K562 (cell line): ENCODE results near the gene FANCG. TPM values are rescaled to one million over a fixed set of nuclear protein-coding genes. Genes with fewer than 3 reads are reported as not detected.

ENCODE experiments used
- CREBBP ChIP-seq: IDR thresholded peaks from one replicate; pipeline ENCODE4 v1.6.1; 2012; ENCODE audit warnings: low read depth, mild to moderate bottlenecking, control low read depth, inconsistent platforms, low read length
- DACH1 ChIP-seq: fragments of 450-650 bp; IDR thresholded peaks from 2 replicates; pipeline ENCODE4 v1.6.1; 2018; ENCODE audit not compliant: partially characterized antibody
- DNMT1 ChIP-seq: fragments of 450-650 bp; IDR thresholded peaks from 2 replicates; pipeline ENCODE4 v1.6.1; 2016; ENCODE audit warnings: antibody characterized with exemption, mild to moderate bottlenecking
- HMG20B ChIP-seq: fragments of 250-450 bp; sonication (Bioruptor Pico); IDR thresholded peaks from 2 replicates; pipeline ENCODE4 v1.5.0; 2021; ENCODE audit warnings: mild to moderate bottlenecking
- MAFK ChIP-seq: IDR thresholded peaks from 2 replicates; pipeline ENCODE4 v1.6.1; 2011; ENCODE audit warnings: low read length, improper control_type of control experiment
- MTF1 ChIP-seq: fragments of 250-450 bp; sonication (Bioruptor Pico); IDR thresholded peaks from 2 replicates; pipeline ENCODE4 v1.9.0; 2021; ENCODE audit warnings: moderate library complexity, mild to moderate bottlenecking, inconsistent platforms, borderline replicate concordance
- NR2C1 ChIP-seq, 2 experiments: fragments of 450-650 bp; IDR thresholded peaks; 2 replicates each; pipeline ENCODE4 v1.6.1; 2017; ENCODE audit warnings: mild to moderate bottlenecking in 2 of 2, antibody characterized with exemption in 1 of 2, inconsistent platforms in 1 of 2, missing compliant biosample characterization in 1 of 2, missing genetic modification characterization in 1 of 2
- RBM25 ChIP-seq: fragments of 200-400 bp; formaldehyde crosslinking; IDR thresholded peaks from 2 replicates; pipeline ENCODE4 v1.6.1; 2018; ENCODE audit warnings: low read length, low read depth, moderate library complexity; ENCODE audit not compliant: severe bottlenecking
- RNF2 ChIP-seq: sonication (generic); IDR thresholded peaks from 2 replicates; pipeline ENCODE4 v1.6.1; 2016
- SIN3B ChIP-seq: fragments of 450-650 bp; IDR thresholded peaks from 2 replicates; pipeline ENCODE4 v1.6.1; 2017; ENCODE audit warnings: low read depth, mild to moderate bottlenecking, moderate library complexity
- U2AF2 ChIP-seq: fragments of 200-400 bp; formaldehyde crosslinking; optimal IDR thresholded peaks from 2 replicates; pipeline ENCODE3; 2017; ENCODE audit warnings: low read depth, mild to moderate bottlenecking, low read length
- ZBTB8A ChIP-seq: fragments of 450-650 bp; IDR thresholded peaks from 2 replicates; pipeline ENCODE4 v1.6.1; 2018; ENCODE audit warnings: mild to moderate bottlenecking, moderate library complexity; ENCODE audit not compliant: partially characterized antibody
- ZC3H4 ChIP-seq: sonication (generic); formaldehyde crosslinking; IDR thresholded peaks from 2 replicates; pipeline ENCODE4 v1.9.0; 2021; ENCODE audit warnings: missing genetic modification reagents, borderline replicate concordance
- ZKSCAN3 ChIP-seq: fragments of 250-450 bp; sonication (Bioruptor Pico); IDR thresholded peaks from 2 replicates; pipeline ENCODE4 v1.4.0; 2020
- ZNF3 ChIP-seq: fragments of 250-450 bp; sonication (Bioruptor Pico); IDR thresholded peaks from 2 replicates; pipeline ENCODE4 v1.5.0; 2021; ENCODE audit warnings: mild to moderate bottlenecking, moderate library complexity
- ZNF740 ChIP-seq, 3 experiments: fragments of 200-800 bp in 1 of 3; sonication (Bioruptor generic) in 1 of 3; sonication (generic) in 1 of 3; formaldehyde crosslinking in 1 of 3; IDR thresholded peaks; 2 replicates each; pipeline versions ENCODE4 v1.6.1 to v1.8.0; 2016 to 2022; ENCODE audit warnings: mild to moderate bottlenecking in 2 of 3, missing compliant biosample characterization in 2 of 3, missing genetic modification characterization in 2 of 3, missing genetic modification reagents in 1 of 3
- ZNF76 ChIP-seq: fragments of 250-450 bp; sonication (Bioruptor Pico); IDR thresholded peaks from 2 replicates; pipeline ENCODE4 v1.4.0; 2020; ENCODE audit warnings: mild to moderate bottlenecking, moderate library complexity, borderline replicate concordance
- polyA plus RNA-seq, 8 experiments: library from polyadenylated mRNA; depleted of rRNA in 4 of 8; stranded (reverse) in 5 of 8; unstranded in 3 of 8; fragments of >200 nt; fragmentation: Nextera tagmentation in 2 of 8; fragmentation: Illumina TruSeq in 1 of 8; extraction: Ambion mirVana in 2 of 8; extraction: Trizol in 1 of 8; gene quantifications; 2 replicates each; pipeline versions ENCODE4 v1.2.1 to v1.2.3, GENCODE V29; 2011 to 2014; ENCODE audit warnings: inconsistent platforms in 1 of 8, missing spikeins in 1 of 8
- total RNA-seq, 7 experiments: library from RNA; depleted of rRNA in 6 of 7; stranded (reverse); fragments of >200 nt in 6 of 7; fragmentation: Illumina TruSeq in 2 of 7; extraction: Trizol in 2 of 7; gene quantifications; 2 replicates each; pipeline versions ENCODE4 v1.2.1 to v1.2.3, GENCODE V29; 2011 to 2021; ENCODE audit warnings: low replicate concordance in 1 of 7
- TF ChIP-seq, protein P1 (sequence below), 2 experiments: fragments of 450-650 bp in 1 of 2; IDR thresholded peaks; 2 replicates each; pipeline ENCODE4 v1.6.1; 2011 to 2017; ENCODE audit warnings: low read depth in 2 of 2, antibody characterized with exemption in 1 of 2, borderline replicate concordance in 1 of 2, low read length in 1 of 2, mild to moderate bottlenecking in 1 of 2, mixed read lengths in 1 of 2; ENCODE audit not compliant: control insufficient read depth in 1 of 2
- TF ChIP-seq, protein P2 (sequence below), 2 experiments: IDR thresholded peaks; 2 replicates each; pipeline ENCODE4 v1.6.1; 2012; ENCODE audit warnings: improper control_type of control experiment in 2 of 2, low read depth in 2 of 2, low read length in 2 of 2, borderline replicate concordance in 1 of 2
- TF ChIP-seq, protein P3 (sequence below): sonication (generic); formaldehyde crosslinking; IDR thresholded peaks from 2 replicates; pipeline ENCODE4 v1.8.1; 2022; ENCODE audit warnings: missing genetic modification reagents

The FANCG gene
- total and polyA plus RNA-seq, 9 of the 15 experiments (the other 6 are each of a cell fraction or from before 2014, with no cell fraction given) = 7.5 to 43.9 (median 31.0) TPM

DNA sequence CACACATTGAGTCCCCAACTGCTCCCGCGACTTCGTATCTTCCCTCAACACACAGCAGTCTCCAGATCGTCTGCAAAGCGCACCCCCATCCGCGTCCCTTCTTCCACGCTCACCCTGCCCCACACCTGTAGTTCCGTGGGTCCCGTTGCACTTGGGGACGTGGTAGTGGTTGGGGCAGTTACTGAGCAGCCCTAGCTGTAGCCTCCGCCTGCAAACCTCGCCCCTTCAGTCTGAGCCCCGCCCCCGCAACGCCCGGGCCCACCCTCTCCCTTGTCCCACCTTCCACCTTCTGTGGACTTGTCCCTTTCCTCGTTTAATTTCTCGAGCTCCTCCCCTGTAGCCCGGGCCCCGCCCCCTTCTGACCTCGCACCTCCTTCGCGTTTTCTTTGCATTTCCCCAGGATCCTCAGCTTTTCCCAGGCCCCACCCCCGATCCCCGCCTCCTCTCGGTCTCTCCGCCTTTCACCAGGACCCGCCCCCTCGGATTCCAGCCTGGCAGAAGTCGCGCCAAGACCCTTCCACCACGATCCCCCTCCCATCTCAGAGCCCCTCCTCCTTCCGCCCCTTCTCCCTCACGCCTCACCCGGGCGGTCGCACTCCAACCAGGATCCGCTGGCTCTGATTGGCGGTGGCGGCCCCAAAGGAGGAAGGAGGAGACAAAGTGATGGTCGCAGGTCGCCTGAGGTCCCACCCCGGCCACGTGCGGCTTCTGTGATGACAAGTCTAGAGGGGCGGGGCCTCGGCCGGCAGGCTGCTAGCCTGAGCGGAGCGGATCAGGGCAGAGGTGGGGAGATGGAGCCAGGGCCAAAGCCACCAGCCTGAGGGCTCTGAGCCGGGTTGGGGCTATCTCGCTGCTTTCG lies 36.2 kb upstream of the FANCG start, which contains the start of gene ATOSB (continued):
- no peak for TF ChIP-seq ZNF740 (CRISPR knock-in tag; IDR thresholded peaks at IDR 0.05)
- TF ChIP-seq ZNF740 (tag; IDR thresholded peaks at IDR 0.05) = no peak
- TF ChIP-seq, protein P1, sequence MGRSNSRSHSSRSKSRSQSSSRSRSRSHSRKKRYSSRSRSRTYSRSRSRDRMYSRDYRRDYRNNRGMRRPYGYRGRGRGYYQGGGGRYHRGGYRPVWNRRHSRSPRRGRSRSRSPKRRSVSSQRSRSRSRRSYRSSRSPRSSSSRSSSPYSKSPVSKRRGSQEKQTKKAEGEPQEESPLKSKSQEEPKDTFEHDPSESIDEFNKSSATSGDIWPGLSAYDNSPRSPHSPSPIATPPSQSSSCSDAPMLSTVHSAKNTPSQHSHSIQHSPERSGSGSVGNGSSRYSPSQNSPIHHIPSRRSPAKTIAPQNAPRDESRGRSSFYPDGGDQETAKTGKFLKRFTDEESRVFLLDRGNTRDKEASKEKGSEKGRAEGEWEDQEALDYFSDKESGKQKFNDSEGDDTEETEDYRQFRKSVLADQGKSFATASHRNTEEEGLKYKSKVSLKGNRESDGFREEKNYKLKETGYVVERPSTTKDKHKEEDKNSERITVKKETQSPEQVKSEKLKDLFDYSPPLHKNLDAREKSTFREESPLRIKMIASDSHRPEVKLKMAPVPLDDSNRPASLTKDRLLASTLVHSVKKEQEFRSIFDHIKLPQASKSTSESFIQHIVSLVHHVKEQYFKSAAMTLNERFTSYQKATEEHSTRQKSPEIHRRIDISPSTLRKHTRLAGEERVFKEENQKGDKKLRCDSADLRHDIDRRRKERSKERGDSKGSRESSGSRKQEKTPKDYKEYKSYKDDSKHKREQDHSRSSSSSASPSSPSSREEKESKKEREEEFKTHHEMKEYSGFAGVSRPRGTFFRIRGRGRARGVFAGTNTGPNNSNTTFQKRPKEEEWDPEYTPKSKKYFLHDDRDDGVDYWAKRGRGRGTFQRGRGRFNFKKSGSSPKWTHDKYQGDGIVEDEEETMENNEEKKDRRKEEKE (IDR thresholded peaks at IDR 0.05; ENCODE audit: borderline replicate concordance in 1 of 2, control insufficient read depth in 1 of 2, low read depth in 2 of 2, low read length in 1 of 2) = no peak
- no peak for TF ChIP-seq ZNF76
- TF ChIP-seq DNMT1 = no peak
- TF ChIP-seq ZBTB8A = no peak
- no peak for TF ChIP-seq MTF1 (CRISPR knock-in tag)
- TF ChIP-seq, protein P2, sequence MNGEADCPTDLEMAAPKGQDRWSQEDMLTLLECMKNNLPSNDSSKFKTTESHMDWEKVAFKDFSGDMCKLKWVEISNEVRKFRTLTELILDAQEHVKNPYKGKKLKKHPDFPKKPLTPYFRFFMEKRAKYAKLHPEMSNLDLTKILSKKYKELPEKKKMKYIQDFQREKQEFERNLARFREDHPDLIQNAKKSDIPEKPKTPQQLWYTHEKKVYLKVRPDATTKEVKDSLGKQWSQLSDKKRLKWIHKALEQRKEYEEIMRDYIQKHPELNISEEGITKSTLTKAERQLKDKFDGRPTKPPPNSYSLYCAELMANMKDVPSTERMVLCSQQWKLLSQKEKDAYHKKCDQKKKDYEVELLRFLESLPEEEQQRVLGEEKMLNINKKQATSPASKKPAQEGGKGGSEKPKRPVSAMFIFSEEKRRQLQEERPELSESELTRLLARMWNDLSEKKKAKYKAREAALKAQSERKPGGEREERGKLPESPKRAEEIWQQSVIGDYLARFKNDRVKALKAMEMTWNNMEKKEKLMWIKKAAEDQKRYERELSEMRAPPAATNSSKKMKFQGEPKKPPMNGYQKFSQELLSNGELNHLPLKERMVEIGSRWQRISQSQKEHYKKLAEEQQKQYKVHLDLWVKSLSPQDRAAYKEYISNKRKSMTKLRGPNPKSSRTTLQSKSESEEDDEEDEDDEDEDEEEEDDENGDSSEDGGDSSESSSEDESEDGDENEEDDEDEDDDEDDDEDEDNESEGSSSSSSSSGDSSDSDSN (IDR thresholded peaks at IDR 0.05; ENCODE audit: borderline replicate concordance in 1 of 2, low read depth in 2 of 2, low read length in 2 of 2) = no peak
- TF ChIP-seq ZC3H4 (CRISPR knock-in tag) = no peak
- no peak for TF ChIP-seq HMG20B
- no peak for TF ChIP-seq NR2C1 (IDR thresholded peaks at IDR 0.05)
- TF ChIP-seq NR2C1 (tag; IDR thresholded peaks at IDR 0.05) = no peak
- no peak for TF ChIP-seq DACH1
- no peak for TF ChIP-seq ZNF3 (CRISPR knock-in tag)
- no peak for TF ChIP-seq RBM25
- no peak for TF ChIP-seq U2AF2
- TF ChIP-seq CREBBP = no peak
- TF ChIP-seq MAFK = no peak
- TF ChIP-seq SIN3B = no peak
- TF ChIP-seq, protein P3, sequence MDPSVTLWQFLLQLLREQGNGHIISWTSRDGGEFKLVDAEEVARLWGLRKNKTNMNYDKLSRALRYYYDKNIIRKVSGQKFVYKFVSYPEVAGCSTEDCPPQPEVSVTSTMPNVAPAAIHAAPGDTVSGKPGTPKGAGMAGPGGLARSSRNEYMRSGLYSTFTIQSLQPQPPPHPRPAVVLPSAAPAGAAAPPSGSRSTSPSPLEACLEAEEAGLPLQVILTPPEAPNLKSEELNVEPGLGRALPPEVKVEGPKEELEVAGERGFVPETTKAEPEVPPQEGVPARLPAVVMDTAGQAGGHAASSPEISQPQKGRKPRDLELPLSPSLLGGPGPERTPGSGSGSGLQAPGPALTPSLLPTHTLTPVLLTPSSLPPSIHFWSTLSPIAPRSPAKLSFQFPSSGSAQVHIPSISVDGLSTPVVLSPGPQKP = no peak
- TF ChIP-seq ZKSCAN3 (CRISPR knock-in tag) = no peak
- no peak for TF ChIP-seq RNF2
